A549 (cell line): ENCODE data around the gene SBK3. TPM values are rescaled to one million over a fixed set of nuclear protein-coding genes. Genes with fewer than 3 reads are reported as not detected.

Experiments used
- ATAC-seq, 2 experiments: fragments of 200-7000 bp in 1 of 2; fragments of >200 bp in 1 of 2; cut with Nextera tagmentation in 1 of 2; cut with Tn5 transposase in 1 of 2; 3 replicates each; pipeline versions ENCODE4 v1.8.0 to v1.9.1; 2018 to 2020; ENCODE audit warnings: mild to moderate bottlenecking in 1 of 2, moderate library complexity in 1 of 2
- CTCF ChIA-PET: fragments of 300-600 bp; sonication (Branson Sonifier 250); formaldehyde crosslinking; extraction: SDS; loops from one replicate; lab custom pipeline; 2021; ENCODE audit warnings: antibody characterized with exemption, inconsistent platforms; lab: Yijun Ruan, JAX
- POLR2A ChIA-PET: fragments of 350-600 bp; formaldehyde crosslinking; extraction: SDS; loops from one replicate; lab custom pipeline; 2021; ENCODE audit warnings: antibody characterized with exemption, inconsistent platforms; lab: Yijun Ruan, JAX
- DNase-seq, 2 experiments: peaks; one replicate each; pipeline versions ENCODE4 v3.0.0 to v3.0.0-alpha.2; 2011 to 2016; ENCODE audit warnings: low read depth in 1 of 2, low spot score in 1 of 2
- FAIRE-seq: peaks from 2 replicates; lab custom pipeline; 2011; peaks lifted over from hg19 to GRCh38; lab: Jason Lieb, UNC
- H3K27ac ChIP-seq, 2 experiments: fragments of >200 bp; sonication (Bioruptor Twin); formaldehyde crosslinking; 3 replicates each; pipeline ENCODE4 v1.5.1; 2016 to 2017
- H3K4me1 ChIP-seq: fragments of >200 bp; sonication (Bioruptor Twin); formaldehyde crosslinking; 3 replicates; pipeline ENCODE4 v1.6.1; 2016
- H3K4me2 ChIP-seq: fragments of >200 bp; sonication (Bioruptor Twin); formaldehyde crosslinking; 3 replicates; pipeline ENCODE4 v1.6.1; 2016
- H3K4me3 ChIP-seq: fragments of >200 bp; sonication (Bioruptor Twin); formaldehyde crosslinking; 3 replicates; pipeline ENCODE4 v1.5.1; 2016
- H3K9me3 ChIP-seq: fragments of >200 bp; sonication (Bioruptor Twin); formaldehyde crosslinking; 3 replicates; pipeline ENCODE4 v1.6.1; 2016
- CBX2 ChIP-seq: fragments of 200-600 bp; sonication (generic); IDR thresholded peaks from 2 replicates; pipeline ENCODE4 v1.6.1; 2016; ENCODE audit warnings: low read depth, mild to moderate bottlenecking, borderline replicate concordance
- CHD4 ChIP-seq: fragments of 200-600 bp; sonication (generic); IDR thresholded peaks from 2 replicates; pipeline ENCODE4 v1.6.1; 2016; ENCODE audit warnings: antibody characterized with exemption, mild to moderate bottlenecking, borderline replicate concordance
- EHMT2 ChIP-seq: fragments of 200-600 bp; sonication (generic); IDR thresholded peaks from 2 replicates; pipeline ENCODE4 v1.6.1; 2016; ENCODE audit warnings: antibody characterized with exemption, low read depth, mild to moderate bottlenecking, moderate library complexity
- ESRRA ChIP-seq: fragments of 150-350 bp; IDR thresholded peaks from 2 replicates; pipeline ENCODE4 v1.6.1; 2014; ENCODE audit warnings: mild to moderate bottlenecking, low read length, borderline replicate concordance
- FOSB ChIP-seq: fragments of 250-450 bp; sonication (Bioruptor Pico); IDR thresholded peaks from 2 replicates; pipeline ENCODE4 v1.5.0; 2020; ENCODE audit warnings: mild to moderate bottlenecking, moderate library complexity
- FOSL2 ChIP-seq, 2 experiments: fragments of 450-650 bp in 1 of 2; fragments of >200 bp in 1 of 2; sonication (Bioruptor Twin) in 1 of 2; formaldehyde crosslinking; IDR thresholded peaks; 2 replicates each; pipeline versions ENCODE4 v1.5.0 to v1.6.1; 2016 to 2020; ENCODE audit warnings: mild to moderate bottlenecking in 1 of 2, moderate library complexity in 1 of 2
- HOXA7 ChIP-seq: fragments of 250-450 bp; sonication (Bioruptor Pico); IDR thresholded peaks from 2 replicates; pipeline ENCODE4 v1.5.0; 2020; ENCODE audit warnings: mild to moderate bottlenecking, moderate library complexity
- JUN ChIP-seq, 2 experiments: fragments of >200 bp; sonication (Bioruptor Twin); formaldehyde crosslinking; IDR thresholded peaks; 2 replicates in 1 of 2; 3 replicates in 1 of 2; pipeline ENCODE4 v1.6.1; 2016 to 2017
- JUNB ChIP-seq: fragments of >200 bp; sonication (Bioruptor Twin); formaldehyde crosslinking; IDR thresholded peaks from 2 replicates; pipeline ENCODE4 v1.6.1; 2016
- KDM1A ChIP-seq: fragments of 200-600 bp; sonication (generic); IDR thresholded peaks from 2 replicates; pipeline ENCODE4 v1.6.1; 2016; ENCODE audit warnings: low read depth, mild to moderate bottlenecking
- MYC ChIP-seq: IDR thresholded peaks from 2 replicates; pipeline ENCODE4 v1.6.1; 2012; ENCODE audit warnings: mild to moderate bottlenecking, inconsistent platforms, low read length, improper control_type of control experiment, borderline replicate concordance
- NFE2L2 ChIP-seq: fragments of 150-350 bp; conservative IDR thresholded peaks from 2 replicates; pipeline ENCODE4 v1.6.1; 2014; ENCODE audit warnings: low read length
- PHF8 ChIP-seq: fragments of 200-600 bp; sonication (generic); IDR thresholded peaks from 2 replicates; pipeline ENCODE4 v1.6.1; 2016; ENCODE audit warnings: low read depth, mild to moderate bottlenecking, antibody characterized with exemption, moderate library complexity, borderline replicate concordance
- RAD21 ChIP-seq, 2 experiments: fragments of >200 bp in 1 of 2; sonication (Bioruptor Twin) in 1 of 2; formaldehyde crosslinking in 1 of 2; IDR thresholded peaks in 1 of 2; conservative IDR thresholded peaks in 1 of 2; 2 replicates in 1 of 2; 3 replicates in 1 of 2; pipeline ENCODE4 v1.6.1; 2012 to 2018; ENCODE audit warnings: inconsistent platforms in 1 of 2
- RARB ChIP-seq: fragments of 250-450 bp; sonication (Bioruptor Pico); IDR thresholded peaks from 2 replicates; pipeline ENCODE4 v1.8.0; 2021; ENCODE audit warnings: mild to moderate bottlenecking, moderate library complexity
- RFX5 ChIP-seq: fragments of 450-650 bp; IDR thresholded peaks from 2 replicates; pipeline ENCODE4 v1.7.1; 2014; ENCODE audit warnings: antibody characterized with exemption, mild to moderate bottlenecking, moderate library complexity
- RNF2 ChIP-seq: fragments of 200-600 bp; sonication (generic); IDR thresholded peaks from 2 replicates; pipeline ENCODE4 v1.6.1; 2016; ENCODE audit warnings: low read depth, mild to moderate bottlenecking, antibody characterized with exemption, moderate library complexity, borderline replicate concordance
- SMC3 ChIP-seq: fragments of >200 bp; sonication (Bioruptor Twin); formaldehyde crosslinking; IDR thresholded peaks from 3 replicates; pipeline ENCODE4 v1.6.1; 2018; ENCODE audit warnings: inconsistent platforms
- ZSCAN20 ChIP-seq: fragments of 250-450 bp; sonication (Bioruptor Pico); IDR thresholded peaks from 2 replicates; pipeline ENCODE4 v1.8.0; 2022; ENCODE audit warnings: mild to moderate bottlenecking, moderate library complexity
- WGBS: methylation state at CpG from one replicate; pipeline ENCODE4 v1.1.6; 2017; ENCODE audit errors: missing lambda C conversion rate; 5-methylcytosine and 5-hydroxymethylcytosine counted together
- polyA plus RNA-seq, 4 experiments: library from polyadenylated mRNA; depleted of rRNA in 3 of 4; stranded (reverse); fragments of >200 nt; fragmentation: RNase III in 1 of 4; extraction: RNeasy Plus Mini Kit Qiagen cat#74134 plus additional on column Dnase treatment in 1 of 4; gene quantifications; 2 replicates in 3 of 4; 3 replicates in 1 of 4; pipeline ENCODE4 v1.2.3, GENCODE V29; 2011 to 2017
- TF ChIP-seq, protein P1 (sequence below): fragments of 250-450 bp; sonication (Bioruptor Pico); IDR thresholded peaks from 2 replicates; pipeline ENCODE4 v1.5.0; 2021; ENCODE audit warnings: mild to moderate bottlenecking, moderate library complexity, borderline replicate concordance
- TF ChIP-seq, protein P2 (sequence below): fragments of 250-450 bp; sonication (Bioruptor Pico); IDR thresholded peaks from 2 replicates; pipeline ENCODE4 v1.5.0; 2020; ENCODE audit warnings: low read depth, mild to moderate bottlenecking, moderate library complexity
- TF ChIP-seq, protein P3 (sequence below): fragments of 150-350 bp; IDR thresholded peaks from 2 replicates; pipeline ENCODE4 v1.6.1; 2014; ENCODE audit warnings: low read depth, mild to moderate bottlenecking, low read length

The SBK3 gene
- polyA plus RNA-seq, 2 of the 4 experiments (the other 2 are of a cell fraction), result 1.1 TPM

DNA sequence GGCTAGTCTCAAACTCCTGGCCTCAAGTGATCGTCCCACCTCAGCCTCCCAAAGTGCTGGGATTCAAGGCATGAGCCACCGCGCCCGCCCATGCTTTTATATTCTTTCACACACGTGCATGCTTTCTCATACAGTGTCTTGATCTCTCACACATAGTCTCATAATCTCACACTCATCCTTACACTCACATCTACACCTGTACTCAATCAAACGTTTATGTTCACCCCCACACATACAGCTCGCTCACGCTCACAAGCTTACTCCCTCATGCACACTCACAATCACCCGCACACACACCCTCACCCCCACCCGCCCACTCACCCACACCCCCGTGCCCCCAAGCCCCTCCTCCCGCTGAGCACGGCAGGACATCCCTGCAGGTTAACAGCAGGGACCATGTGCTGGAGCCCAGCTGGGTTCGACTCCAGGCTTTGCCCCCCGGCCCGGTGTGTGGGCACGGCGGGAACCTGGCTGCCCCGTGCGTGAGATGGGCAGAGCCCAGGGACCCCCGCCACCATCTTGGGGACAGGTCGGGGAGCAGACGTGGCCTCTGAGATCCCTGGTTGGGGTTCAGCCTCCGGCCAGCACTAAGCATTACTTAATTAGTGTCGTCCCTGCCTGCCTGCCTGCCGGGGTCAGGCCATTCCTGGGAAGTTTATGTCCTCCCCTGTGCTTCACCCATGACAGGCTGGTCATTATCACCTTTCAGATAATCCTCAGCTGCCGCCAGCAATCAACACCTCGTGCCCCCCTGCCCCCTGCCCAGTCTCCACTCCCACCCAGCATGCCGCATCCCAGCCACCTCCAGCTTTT is 19.8 kb downstream of the SBK3 start:
- peak; percentile 1 to 4; a peak in 1 of 6 replicates for ATAC-seq
- H3K4me3 ChIP-seq, result no peak overlapping the region
- peak overlapping the region; percentile 67 for H3K4me2 ChIP-seq
- DNase-seq, result no peak
- WGBS, result 65% methylated on average over 18 of the region's 29 CpGs
- no peaks in the 10 kb centered on the region for H3K9me3 ChIP-seq
- peak overlapping the region; percentile 64 to 78 for H3K27ac ChIP-seq
- ChIA-PET POLR2A (interaction anchor here (0.6 to 1.7 kb wide), 8 partner anchors 22 to 99 kb away, joined by 3 to 13 read pairs (median 6); partner anchors contain the start of genes FIZ1, ZNF784 and ZNF865), CTCF (interaction anchor here (0.9 to 2.8 kb wide), 12 partner anchors 8 to 128 kb away, joined by 3 to 13 read pairs (median 5); partner anchors contain the start of gene ZNF865)
- peaks cover 53% of the 10 kb centered on the region for H3K4me1 ChIP-seq
- FAIRE-seq, result no peak
- no peak for TF ChIP-seq RAD21 (conservative IDR thresholded peaks at IDR 0.05 in 1 of 2, IDR thresholded peaks at IDR 0.05 in 1 of 2)
- 0 out of 5 replicates have a peak, but pooled peaks of 1 of the 2 experiments have one; percentile 6 for TF ChIP-seq JUN (IDR thresholded peaks at IDR 0.05)

DNA sequence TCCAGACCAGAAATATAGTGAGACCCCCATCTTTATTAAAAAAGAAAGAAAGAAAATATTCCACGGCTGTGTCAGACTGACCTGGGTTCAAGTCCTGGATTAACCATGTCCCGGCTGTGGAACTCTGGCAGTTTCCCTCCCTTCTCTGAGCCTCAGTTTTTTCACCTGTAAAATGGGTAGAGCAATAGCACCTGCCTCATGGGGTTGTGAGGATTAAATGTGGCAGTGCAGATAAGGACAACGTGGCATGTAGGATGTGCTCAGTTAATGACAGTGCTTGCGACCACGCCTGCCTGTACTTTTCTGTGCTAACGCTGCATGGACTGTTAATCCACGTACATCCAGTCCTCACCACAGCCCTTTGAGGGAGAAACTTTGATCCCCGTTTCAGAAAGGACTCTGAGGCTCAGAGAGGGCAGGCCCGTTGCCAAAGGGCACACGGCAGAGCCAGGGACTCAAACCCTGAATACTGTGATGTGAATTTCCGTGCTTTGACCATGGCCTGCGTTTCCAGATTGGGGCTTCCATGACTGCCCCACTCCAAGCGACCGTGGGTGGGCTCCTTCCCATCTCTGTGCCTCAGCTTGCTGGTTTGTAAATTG is 24.6 kb downstream of the SBK3 start:
- ATAC-seq (no peak), FAIRE-seq (no peak), DNase-seq (no peak)
- H3K4me3 ChIP-seq, result no peak overlapping the region
- no peaks in the 10 kb centered on the region for H3K9me3 ChIP-seq
- POLR2A ChIA-PET, result interaction anchor here (0.6 to 1.3 kb wide), 3 partner anchors 61 to 79 kb away, joined by 4 to 13 read pairs (median 4); partner anchors contain the start of genes FIZ1 and ZNF524
- peak; percentile 64; the same call in 1 of the 2 replicates for TF ChIP-seq CHD4
- no peak for TF ChIP-seq HOXA7 (CRISPR knock-in tag)
- no peak for TF ChIP-seq FOSB (CRISPR knock-in tag)
- no peak for TF ChIP-seq ZSCAN20 (CRISPR knock-in tag)
- no peak for TF ChIP-seq RFX5
- peak; percentile 71; the same call in 1 of the 2 replicates for TF ChIP-seq KDM1A
- no peak overlapping the region for H3K4me2 ChIP-seq
- WGBS, result 84% methylated on average over 14 of the region's 14 CpGs
- H3K4me1 ChIP-seq, result peaks cover 34% of the 10 kb centered on the region
- CTCF ChIA-PET, result interaction anchor here (1.0 to 1.3 kb wide), 4 partner anchors 15 to 86 kb away, joined by 3 to 9 read pairs (median 5); partner anchors contain the start of gene ZNF865
- H3K27ac ChIP-seq, result peak overlapping the region; percentile 18 to 65; a peak in 4 of 6 replicates

DNA sequence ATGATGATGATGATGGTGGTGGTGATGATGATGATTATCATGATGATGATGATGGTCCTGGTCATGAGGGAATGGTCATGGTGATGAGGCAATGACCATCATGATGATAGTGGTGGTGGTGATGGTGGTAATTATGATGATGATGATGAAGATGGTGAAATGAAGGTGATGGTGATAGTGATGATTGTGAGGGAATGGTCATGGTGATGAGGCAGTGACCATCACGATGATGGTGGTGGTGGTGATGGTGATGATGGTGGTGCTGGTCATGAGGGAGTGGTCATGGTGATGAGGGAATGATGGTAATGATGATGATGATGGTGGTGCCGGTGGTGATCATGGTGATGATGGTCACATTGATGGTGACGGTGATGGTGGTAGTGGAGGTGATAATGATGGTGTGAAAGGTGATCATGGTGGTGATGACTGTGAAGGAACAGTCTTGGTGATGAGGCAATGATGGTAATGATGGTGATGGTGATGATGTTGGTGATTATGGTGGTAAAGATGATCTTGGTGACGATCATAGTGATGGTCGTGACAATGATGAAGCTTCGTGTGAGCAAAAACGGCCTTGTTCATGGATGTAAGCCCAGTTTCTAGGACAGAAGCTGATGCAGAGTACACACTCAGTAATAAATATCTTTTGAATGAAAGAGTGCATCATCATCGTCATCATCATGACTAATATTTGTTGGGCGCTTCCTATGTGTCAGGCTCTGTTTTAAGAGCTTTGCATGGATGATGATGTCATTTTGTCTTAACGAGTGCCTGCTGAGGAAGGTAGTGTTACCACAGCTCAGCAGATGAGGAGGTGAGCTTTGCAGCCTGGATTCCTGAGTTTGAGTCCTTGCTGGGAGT is 25.7 kb downstream of the SBK3 start:
- FAIRE-seq (peak; percentile 92), DNase-seq (peak; percentile 85 to 94), ATAC-seq (peak; percentile 59 to 65)
- Histone ChIP-seq H3K4me2 (peak overlapping the region; percentile 12), H3K4me3 (no peak overlapping the region), H3K9me3 (no peaks in the 10 kb centered on the region), H3K4me1 (peaks cover 25% of the 10 kb centered on the region), H3K27ac (peak overlapping the region; percentile 18 to 65; a peak in 3 of 6 replicates)
- POLR2A ChIA-PET, result interaction anchor here (0.6 to 1.3 kb wide), 7 partner anchors 30 to 115 kb away, joined by 3 to 13 read pairs (median 4); partner anchors contain the start of genes FIZ1, ZNF524, ZNF784 and ZNF865
- CTCF ChIA-PET, result interaction anchor here (0.6 to 1.3 kb wide), 14 partner anchors 13 to 445 kb away, joined by 3 to 9 read pairs (median 4); partner anchors contain the start of gene ZNF865
- 38% methylated on average over 10 of the region's 10 CpGs for WGBS
- TF ChIP-seq RNF2 (no peak), EHMT2 (0 out of 2 replicates have a peak, but pooled peaks have one; percentile 38), JUNB (peak; percentile 63), PHF8 (no peak), CBX2 (no peak), NFE2L2 (no peak; the same call in 1 of the 2 replicates), ESRRA (no peak), FOSL2 (IDR thresholded peaks at IDR 0.05) (peak; percentile 33; the same call in 1 of the 2 replicates), FOSL2 (CRISPR knock-in tag; IDR thresholded peaks at IDR 0.05) (peak; percentile 97), JUN (IDR thresholded peaks at IDR 0.05) (no peak), RAD21 (conservative IDR thresholded peaks at IDR 0.05 in 1 of 2, IDR thresholded peaks at IDR 0.05 in 1 of 2) (peak in 1 of 2 experiments; percentile 5; a peak in 1 of 5 replicates), MYC (no peak), RARB (CRISPR knock-in tag) (no peak), RFX5 (peak; percentile 68), SMC3 (no peak)
- TF ChIP-seq, protein P1, sequence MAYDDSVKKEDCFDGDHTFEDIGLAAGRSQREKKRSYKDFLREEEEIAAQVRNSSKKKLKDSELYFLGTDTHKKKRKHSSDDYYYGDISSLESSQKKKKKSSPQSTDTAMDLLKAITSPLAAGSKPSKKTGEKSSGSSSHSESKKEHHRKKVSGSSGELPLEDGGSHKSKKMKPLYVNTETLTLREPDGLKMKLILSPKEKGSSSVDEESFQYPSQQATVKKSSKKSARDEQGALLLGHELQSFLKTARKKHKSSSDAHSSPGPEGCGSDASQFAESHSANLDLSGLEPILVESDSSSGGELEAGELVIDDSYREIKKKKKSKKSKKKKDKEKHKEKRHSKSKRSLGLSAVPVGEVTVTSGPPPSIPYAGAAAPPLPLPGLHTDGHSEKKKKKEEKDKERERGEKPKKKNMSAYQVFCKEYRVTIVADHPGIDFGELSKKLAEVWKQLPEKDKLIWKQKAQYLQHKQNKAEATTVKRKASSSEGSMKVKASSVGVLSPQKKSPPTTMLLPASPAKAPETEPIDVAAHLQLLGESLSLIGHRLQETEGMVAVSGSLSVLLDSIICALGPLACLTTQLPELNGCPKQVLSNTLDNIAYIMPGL, result no peak
- TF ChIP-seq, protein P2, sequence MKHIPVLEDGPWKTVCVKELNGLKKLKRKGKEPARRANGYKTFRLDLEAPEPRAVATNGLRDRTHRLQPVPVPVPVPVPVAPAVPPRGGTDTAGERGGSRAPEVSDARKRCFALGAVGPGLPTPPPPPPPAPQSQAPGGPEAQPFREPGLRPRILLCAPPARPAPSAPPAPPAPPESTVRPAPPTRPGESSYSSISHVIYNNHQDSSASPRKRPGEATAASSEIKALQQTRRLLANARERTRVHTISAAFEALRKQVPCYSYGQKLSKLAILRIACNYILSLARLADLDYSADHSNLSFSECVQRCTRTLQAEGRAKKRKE, result 0 out of 2 replicates have a peak, but pooled peaks have one; percentile 23
- TF ChIP-seq, protein P3, sequence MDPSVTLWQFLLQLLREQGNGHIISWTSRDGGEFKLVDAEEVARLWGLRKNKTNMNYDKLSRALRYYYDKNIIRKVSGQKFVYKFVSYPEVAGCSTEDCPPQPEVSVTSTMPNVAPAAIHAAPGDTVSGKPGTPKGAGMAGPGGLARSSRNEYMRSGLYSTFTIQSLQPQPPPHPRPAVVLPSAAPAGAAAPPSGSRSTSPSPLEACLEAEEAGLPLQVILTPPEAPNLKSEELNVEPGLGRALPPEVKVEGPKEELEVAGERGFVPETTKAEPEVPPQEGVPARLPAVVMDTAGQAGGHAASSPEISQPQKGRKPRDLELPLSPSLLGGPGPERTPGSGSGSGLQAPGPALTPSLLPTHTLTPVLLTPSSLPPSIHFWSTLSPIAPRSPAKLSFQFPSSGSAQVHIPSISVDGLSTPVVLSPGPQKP, result no peak
